Glutamatergic neuron (in vitro differentiated cells): ENCODE measurements around the gene SDS. TPM values are rescaled to one million over a fixed set of nuclear protein-coding genes. Genes with fewer than 3 reads are reported as not detected.

Source experiments
- DNase-seq: peaks from one replicate; pipeline ENCODE4 v3.0.0; 2022
- H3K27ac Mint-ChIP-seq: one replicate; pipeline ENCODE4 v1.8.0; 2020; ENCODE audit warnings: mild to moderate bottlenecking, mixed read lengths, inconsistent platforms; ENCODE audit not compliant: unreplicated experiment
- H3K27me3 Mint-ChIP-seq: one replicate; pipeline ENCODE4 v1.8.0; 2020; ENCODE audit warnings: mild to moderate bottlenecking, moderate library complexity, mixed read lengths, inconsistent platforms; ENCODE audit not compliant: unreplicated experiment
- H3K36me3 Mint-ChIP-seq: one replicate; pipeline ENCODE4 v1.8.0; 2020; ENCODE audit warnings: mild to moderate bottlenecking, mixed read lengths, inconsistent platforms; ENCODE audit not compliant: unreplicated experiment
- H3K4me1 Mint-ChIP-seq: one replicate; pipeline ENCODE4 v1.8.0; 2020; ENCODE audit warnings: mild to moderate bottlenecking, low read depth, mixed read lengths, inconsistent platforms; ENCODE audit not compliant: unreplicated experiment
- H3K4me3 Mint-ChIP-seq: one replicate; pipeline ENCODE4 v1.8.0; 2020; ENCODE audit warnings: mild to moderate bottlenecking, mixed read lengths, inconsistent platforms; ENCODE audit not compliant: unreplicated experiment
- H3K9me3 Mint-ChIP-seq: one replicate; pipeline ENCODE4 v1.8.0; 2020; ENCODE audit warnings: mild to moderate bottlenecking, moderate library complexity, mixed read lengths, inconsistent platforms; ENCODE audit not compliant: unreplicated experiment
- total RNA-seq: library from RNA; stranded (reverse); fragmentation: NEBNext Ultra II Directional; extraction: Animal tissue kit (Norgen Biotek cat#: 25700); gene quantifications from one replicate; pipeline ENCODE4 v1.2.1, GENCODE V29; 2021; ENCODE audit not compliant: unreplicated experiment
- TF ChIP-seq, protein P1 (sequence below): fragments of 200-600 bp; sonication (generic); IDR thresholded peaks from one replicate; pipeline ENCODE4 v1.5.0; 2021; ENCODE audit not compliant: partially characterized antibody, unreplicated experiment

SDS gene
- total RNA-seq, 1 donor from 2014 or later = not detected

DNA sequence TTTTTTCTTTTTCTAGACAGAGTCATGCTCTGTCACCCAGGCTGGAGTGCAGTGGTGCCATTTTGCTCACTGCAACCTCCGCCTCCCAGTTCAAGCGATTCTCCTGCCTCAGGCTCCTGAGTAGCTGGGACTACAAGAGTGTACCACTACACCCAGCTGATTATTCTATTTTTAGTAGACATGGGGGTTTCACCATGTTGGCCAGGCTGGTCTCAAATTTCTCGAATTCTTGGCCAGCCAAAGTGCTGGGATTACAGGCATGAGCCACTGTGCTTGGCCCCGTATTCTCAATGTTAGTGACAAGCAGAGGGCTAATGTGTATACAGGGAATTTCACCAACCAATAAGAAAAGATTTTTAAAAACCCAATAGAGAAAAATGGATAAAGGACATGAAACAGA, 36.9 kb downstream of the SDS start:
- H3K36me3 Mint-ChIP-seq = peaks cover 5% of the 10 kb centered on the region
- H3K9me3 Mint-ChIP-seq = no peaks in the 10 kb centered on the region
- H3K4me1 Mint-ChIP-seq = no peaks in the 10 kb centered on the region
- peaks cover under 1% of the 10 kb centered on the region for H3K27me3 Mint-ChIP-seq
- H3K4me3 Mint-ChIP-seq = no peak overlapping the region
- DNase-seq = no peak
- TF ChIP-seq, protein P1, sequence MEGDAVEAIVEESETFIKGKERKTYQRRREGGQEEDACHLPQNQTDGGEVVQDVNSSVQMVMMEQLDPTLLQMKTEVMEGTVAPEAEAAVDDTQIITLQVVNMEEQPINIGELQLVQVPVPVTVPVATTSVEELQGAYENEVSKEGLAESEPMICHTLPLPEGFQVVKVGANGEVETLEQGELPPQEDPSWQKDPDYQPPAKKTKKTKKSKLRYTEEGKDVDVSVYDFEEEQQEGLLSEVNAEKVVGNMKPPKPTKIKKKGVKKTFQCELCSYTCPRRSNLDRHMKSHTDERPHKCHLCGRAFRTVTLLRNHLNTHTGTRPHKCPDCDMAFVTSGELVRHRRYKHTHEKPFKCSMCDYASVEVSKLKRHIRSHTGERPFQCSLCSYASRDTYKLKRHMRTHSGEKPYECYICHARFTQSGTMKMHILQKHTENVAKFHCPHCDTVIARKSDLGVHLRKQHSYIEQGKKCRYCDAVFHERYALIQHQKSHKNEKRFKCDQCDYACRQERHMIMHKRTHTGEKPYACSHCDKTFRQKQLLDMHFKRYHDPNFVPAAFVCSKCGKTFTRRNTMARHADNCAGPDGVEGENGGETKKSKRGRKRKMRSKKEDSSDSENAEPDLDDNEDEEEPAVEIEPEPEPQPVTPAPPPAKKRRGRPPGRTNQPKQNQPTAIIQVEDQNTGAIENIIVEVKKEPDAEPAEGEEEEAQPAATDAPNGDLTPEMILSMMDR = no peak
- no peak overlapping the region for H3K27ac Mint-ChIP-seq

DNA sequence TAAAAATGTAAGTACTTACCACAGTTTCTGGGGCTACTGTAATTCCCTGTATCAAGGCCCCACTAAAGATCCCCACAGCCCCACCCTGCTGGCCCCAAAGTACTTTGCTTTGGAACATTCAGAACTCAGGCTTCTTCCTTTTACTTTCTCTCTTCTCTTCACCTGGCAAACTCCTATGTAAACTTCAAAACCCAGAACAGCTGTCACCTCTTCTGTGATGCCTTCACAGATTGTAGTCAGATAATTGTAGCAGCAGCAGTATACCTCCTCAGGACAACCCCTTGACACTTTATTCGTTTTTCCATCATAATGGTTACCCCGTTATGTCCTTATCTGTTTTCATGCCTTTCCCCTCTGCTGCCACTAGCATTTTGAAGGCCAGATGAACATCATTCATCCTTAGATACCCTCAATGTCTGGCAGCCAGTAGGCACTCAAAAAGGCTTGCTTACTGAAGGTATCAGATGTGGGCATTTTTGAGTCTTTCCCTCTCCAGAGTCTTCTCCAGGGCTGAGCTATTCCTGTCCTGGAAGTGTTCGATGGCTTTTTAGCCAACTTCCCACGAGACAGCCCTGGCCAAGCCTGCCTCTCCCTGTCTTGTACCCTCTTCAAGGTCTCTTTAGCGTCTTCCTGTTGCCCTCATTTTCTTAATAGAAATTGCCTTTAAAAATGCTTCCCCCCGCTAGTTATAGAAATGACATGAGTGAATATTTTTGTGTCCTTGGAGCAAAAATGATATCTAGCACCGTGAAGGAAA, 37.9 kb downstream of the SDS start:
- no peaks in the 10 kb centered on the region for H3K9me3 Mint-ChIP-seq
- no peaks in the 10 kb centered on the region for H3K27me3 Mint-ChIP-seq
- DNase-seq = no peak
- H3K4me1 Mint-ChIP-seq = no peaks in the 10 kb centered on the region
- H3K27ac Mint-ChIP-seq = no peak overlapping the region
- peaks cover 5% of the 10 kb centered on the region for H3K36me3 Mint-ChIP-seq
- TF ChIP-seq, protein P1 = no peak
- no peak overlapping the region for H3K4me3 Mint-ChIP-seq

DNA sequence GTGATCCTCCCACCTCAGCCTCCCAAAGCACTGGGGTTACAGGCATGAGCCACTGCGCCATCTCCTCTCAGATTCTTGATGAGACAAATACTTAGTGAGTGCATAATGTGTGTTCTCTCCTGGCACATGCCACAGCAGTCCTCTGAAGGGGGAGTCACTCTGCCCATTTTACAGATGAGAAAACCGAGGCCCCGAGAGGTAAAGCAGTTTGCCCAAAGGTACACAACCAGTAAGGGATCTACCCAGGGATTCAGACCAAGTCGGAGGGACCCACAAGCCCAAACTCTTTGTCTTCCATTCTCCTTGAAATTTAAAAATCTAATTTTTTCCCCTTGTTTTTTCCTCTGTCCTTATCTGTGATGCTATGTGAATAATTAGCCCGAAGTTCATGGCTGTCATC, 39.0 kb downstream of the SDS start:
- Mint-ChIP-seq H3K27ac (peak overlapping the region; percentile 31), H3K36me3 (peaks cover 5% of the 10 kb centered on the region)
- DNase-seq = no peak

DNA sequence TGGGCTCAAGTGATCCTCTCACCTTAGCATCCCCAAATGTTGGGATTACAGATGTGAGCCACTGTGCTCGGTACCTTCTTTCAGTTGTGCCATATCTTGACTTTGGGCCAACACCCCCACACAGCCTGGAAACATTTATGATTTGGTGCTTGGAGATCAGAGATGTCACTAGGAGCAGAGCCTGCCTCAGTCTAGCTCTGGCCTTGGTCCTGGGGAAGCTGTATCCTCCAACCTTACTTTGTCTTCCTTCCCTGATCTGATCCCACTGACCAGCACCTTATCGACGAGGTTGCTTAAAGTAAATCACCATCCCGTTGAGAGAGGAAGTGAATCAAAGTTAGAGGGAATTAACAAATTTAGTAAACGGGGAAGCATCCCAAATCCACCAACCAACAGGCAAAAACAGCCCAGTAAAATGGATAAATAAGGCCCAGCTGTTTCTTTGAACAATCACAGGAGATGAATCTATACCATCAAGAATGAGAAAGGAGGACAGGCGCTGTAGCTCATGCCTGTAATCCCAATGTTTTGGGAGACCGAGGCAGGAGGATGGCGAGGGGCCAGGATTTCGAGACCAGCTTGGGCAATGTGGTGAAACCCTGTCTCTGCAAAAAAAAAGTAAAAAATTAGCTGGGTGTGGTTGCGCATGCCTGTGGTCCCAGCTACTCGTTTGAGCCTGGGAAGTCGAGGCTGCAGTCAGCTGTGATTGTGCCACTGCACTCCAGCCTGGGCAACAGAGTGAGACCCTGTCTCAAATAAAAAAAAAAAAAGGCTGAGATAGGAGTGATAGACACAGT, 41.9 kb downstream of the SDS start:
- Mint-ChIP-seq H3K4me1 (peaks cover 10% of the 10 kb centered on the region), H3K4me3 (peak overlapping the region; percentile 25)

More for the DNA sequence above, 39.0 kb downstream of the SDS start:
- no peak overlapping the region for H3K4me3 Mint-ChIP-seq
- TF ChIP-seq, protein P1 = no peak
- H3K4me1 Mint-ChIP-seq = peaks cover 6% of the 10 kb centered on the region
- H3K9me3 Mint-ChIP-seq = no peaks in the 10 kb centered on the region
- no peaks in the 10 kb centered on the region for H3K27me3 Mint-ChIP-seq

More for the DNA sequence above, 41.9 kb downstream of the SDS start:
- H3K36me3 Mint-ChIP-seq = peaks cover 5% of the 10 kb centered on the region
- TF ChIP-seq, protein P1 = no peak
- H3K9me3 Mint-ChIP-seq = peaks cover 4% of the 10 kb centered on the region
- no peak for DNase-seq
- peak overlapping the region; percentile 5 for H3K27ac Mint-ChIP-seq
- H3K27me3 Mint-ChIP-seq = peaks cover 6% of the 10 kb centered on the region
